IPS-20b (cell line): ENCODE results near the gene ITPR3.

Source experiments
- H3K27ac ChIP-seq: one replicate; pipeline ENCODE4 v1.5.1; 2013; ENCODE audit warnings: low read length
- H3K27me3 ChIP-seq: 2 replicates; pipeline ENCODE4 v1.6.1; 2013; ENCODE audit warnings: mild to moderate bottlenecking, low read length, inconsistent platforms; ENCODE audit not compliant: insufficient read depth
- H3K36me3 ChIP-seq: 2 replicates; pipeline ENCODE4 v1.6.1; 2013; ENCODE audit warnings: low read depth, mild to moderate bottlenecking, inconsistent platforms, low read length, moderate library complexity; ENCODE audit not compliant: insufficient read depth
- H3K4me1 ChIP-seq: 2 replicates; pipeline ENCODE4 v1.6.1; 2013; ENCODE audit warnings: mild to moderate bottlenecking, control low read depth, inconsistent platforms, low read length, moderate library complexity; ENCODE audit not compliant: insufficient read depth
- H3K4me3 ChIP-seq: 2 replicates; pipeline ENCODE4 v1.5.1; 2013; ENCODE audit warnings: mild to moderate bottlenecking, low read length, inconsistent platforms
- H3K9ac ChIP-seq: 2 replicates; pipeline ENCODE4 v1.6.1; 2013; ENCODE audit warnings: low read depth, mild to moderate bottlenecking, inconsistent platforms, low read length, moderate library complexity
- H3K9me3 ChIP-seq: 2 replicates; pipeline ENCODE4 v1.6.1; 2013; ENCODE audit warnings: mild to moderate bottlenecking, low read depth, low read length, inconsistent platforms; ENCODE audit not compliant: insufficient read depth

ITPR3 gene

DNA sequence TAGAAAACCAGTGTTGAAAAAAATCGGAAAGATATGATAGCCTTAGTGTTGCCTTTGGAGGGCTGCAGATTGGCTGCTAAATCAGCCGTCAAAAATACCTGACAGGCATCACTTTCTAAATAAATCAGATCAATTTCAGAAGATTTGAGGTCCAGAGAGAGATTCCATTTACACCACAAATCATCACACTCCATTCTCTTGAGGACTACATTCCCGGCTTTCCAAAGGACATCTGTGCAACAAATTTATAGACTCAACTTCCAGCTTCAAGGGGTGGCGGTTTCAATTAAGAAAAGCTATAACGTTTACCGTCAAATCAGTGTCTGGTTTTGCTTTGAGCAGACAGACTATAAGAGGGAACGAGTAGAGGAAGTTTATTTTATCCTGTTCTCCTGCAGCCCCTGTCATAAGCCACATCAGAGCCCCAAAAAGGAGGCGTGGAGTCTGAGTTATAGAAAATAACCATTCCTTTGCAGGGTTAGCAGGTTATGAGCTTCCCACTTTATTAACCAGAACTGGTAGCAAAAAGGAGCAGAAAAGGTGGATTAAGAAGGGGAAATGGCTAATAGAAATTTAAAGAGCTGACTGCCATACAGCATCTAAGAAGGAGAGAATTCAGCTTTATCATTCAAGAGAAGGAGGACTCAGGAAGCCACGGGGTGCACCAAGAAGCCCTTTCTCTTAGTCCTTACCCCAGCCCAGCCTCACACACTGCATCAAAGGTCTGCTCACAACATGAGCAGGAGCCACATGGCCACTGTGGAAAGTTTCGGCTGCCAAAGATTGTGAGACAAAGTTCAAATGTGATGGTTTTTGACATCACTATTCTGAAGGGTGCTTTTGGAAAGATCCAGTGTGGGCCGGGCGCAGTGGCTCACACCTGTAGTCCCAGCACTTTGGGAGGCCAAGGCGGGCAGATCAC is 103.2 kb downstream of the ITPR3 start:
- H3K27ac ChIP-seq: no peak overlapping the region
- no peak overlapping the region for H3K9ac ChIP-seq
- no peak overlapping the region for H3K4me3 ChIP-seq
- H3K9me3 ChIP-seq: no peaks in the 10 kb centered on the region
- peaks cover 9% of the 10 kb centered on the region; the same call in 1 of the 2 replicates for H3K4me1 ChIP-seq
- no peaks in the 10 kb centered on the region for H3K36me3 ChIP-seq
- H3K27me3 ChIP-seq: no peaks in the 10 kb centered on the region

DNA sequence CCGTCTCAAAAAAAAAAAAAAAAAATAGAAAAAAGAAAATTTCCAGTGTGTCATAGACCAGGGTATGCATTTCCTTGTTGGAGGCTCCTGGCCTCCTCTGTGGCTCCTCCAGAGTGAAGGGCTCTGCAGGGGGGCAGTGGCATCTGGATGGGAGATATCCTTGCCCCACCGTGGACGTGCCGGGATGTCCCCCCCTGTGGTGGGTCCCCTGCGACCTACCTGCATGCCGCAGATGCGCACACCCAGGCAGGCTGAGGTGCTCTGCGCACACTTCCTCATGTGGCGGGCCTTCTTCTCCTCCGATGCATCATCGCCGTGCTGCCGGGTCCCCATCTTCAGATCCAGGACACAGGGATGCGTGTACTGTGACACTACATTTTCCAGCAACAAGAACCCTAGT is 104.1 kb downstream of the ITPR3 start:
- Histone ChIP-seq H3K9me3 (no peaks in the 10 kb centered on the region), H3K4me3 (no peak overlapping the region), H3K9ac (no peak overlapping the region), H3K27me3 (no peaks in the 10 kb centered on the region), H3K36me3 (no peaks in the 10 kb centered on the region), H3K27ac (no peak overlapping the region), H3K4me1 (peaks cover 9% of the 10 kb centered on the region; the same call in 1 of the 2 replicates)

- Histone ChIP-seq H3K4me3 (no peak overlapping the region), H3K4me1 (peaks cover 9% of the 10 kb centered on the region; the same call in 1 of the 2 replicates), H3K9ac (no peak overlapping the region), H3K27me3 (no peaks in the 10 kb centered on the region), H3K9me3 (no peaks in the 10 kb centered on the region), H3K27ac (no peak overlapping the region), H3K36me3 (no peaks in the 10 kb centered on the region)
These were observed 105.0 kb downstream of the ITPR3 start for GRCh38 chr6:33725891-33726673.

DNA sequence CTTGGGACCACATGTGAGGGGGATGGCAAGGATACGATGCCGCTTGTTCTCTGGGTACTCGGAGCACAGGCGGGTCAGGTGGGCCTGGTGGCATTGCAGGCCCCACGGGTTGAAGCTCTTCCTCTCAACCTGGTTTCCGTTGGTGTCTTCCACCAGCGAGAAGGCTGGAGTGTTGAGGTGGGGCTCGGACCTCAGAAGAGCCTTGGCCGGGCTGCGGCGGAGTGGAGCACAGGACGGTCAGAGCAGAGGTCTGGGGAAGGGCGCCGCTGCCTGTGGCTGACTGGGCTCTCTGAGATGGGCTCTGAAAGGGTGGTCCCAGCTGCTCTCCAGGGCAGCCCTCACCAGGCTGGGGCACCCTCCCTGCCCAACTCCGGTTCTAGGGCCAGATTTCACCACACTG is 105.6 kb downstream of the ITPR3 start:
- Histone ChIP-seq H3K4me3 (no peak overlapping the region), H3K9me3 (no peaks in the 10 kb centered on the region), H3K4me1 (peaks cover 9% of the 10 kb centered on the region; the same call in 1 of the 2 replicates), H3K27ac (no peak overlapping the region), H3K9ac (no peak overlapping the region), H3K36me3 (no peaks in the 10 kb centered on the region), H3K27me3 (no peaks in the 10 kb centered on the region)

DNA sequence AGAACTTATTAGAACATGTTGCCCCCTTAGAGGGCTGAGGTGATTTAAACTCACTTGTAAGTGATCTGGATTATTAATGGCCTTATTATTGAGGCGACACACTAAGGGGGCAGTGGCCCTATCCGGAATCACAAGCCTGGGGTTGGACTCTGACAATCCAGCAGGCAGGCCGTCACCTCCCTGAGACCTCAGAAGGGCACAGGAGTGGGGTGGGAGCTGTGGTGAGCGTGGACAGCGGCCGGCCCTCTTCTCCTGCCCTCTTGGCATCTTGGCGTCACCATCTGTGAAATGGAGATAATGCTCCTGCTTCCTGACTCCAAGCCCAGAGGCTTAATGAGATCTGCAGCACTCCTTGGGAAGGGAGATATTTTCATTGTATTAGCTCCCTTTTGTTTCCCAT is 106.0 kb downstream of the ITPR3 start:
- Histone ChIP-seq H3K27ac (no peak overlapping the region), H3K9ac (no peak overlapping the region), H3K4me1 (peaks cover 9% of the 10 kb centered on the region; the same call in 1 of the 2 replicates), H3K36me3 (no peaks in the 10 kb centered on the region), H3K27me3 (no peaks in the 10 kb centered on the region), H3K4me3 (no peak overlapping the region), H3K9me3 (no peaks in the 10 kb centered on the region)

GRCh38 chr6:33727932-33728331 is 106.8 kb downstream of the ITPR3 start:
- H3K9me3 ChIP-seq: no peaks in the 10 kb centered on the region
- H3K9ac ChIP-seq: no peak overlapping the region
- no peaks in the 10 kb centered on the region for H3K36me3 ChIP-seq
- peaks cover 9% of the 10 kb centered on the region; the same call in 1 of the 2 replicates for H3K4me1 ChIP-seq
- no peak overlapping the region for H3K27ac ChIP-seq
- H3K4me3 ChIP-seq: no peak overlapping the region
- no peaks in the 10 kb centered on the region for H3K27me3 ChIP-seq

- H3K27ac ChIP-seq: no peak overlapping the region
- H3K36me3 ChIP-seq: no peaks in the 10 kb centered on the region
- no peaks in the 10 kb centered on the region for H3K9me3 ChIP-seq
- no peak overlapping the region for H3K4me3 ChIP-seq
- H3K4me1 ChIP-seq: peaks cover 9% of the 10 kb centered on the region; the same call in 1 of the 2 replicates
- no peaks in the 10 kb centered on the region for H3K27me3 ChIP-seq
- no peak overlapping the region for H3K9ac ChIP-seq
These were observed 107.3 kb downstream of the ITPR3 start for GRCh38 chr6:33728438-33728837.

GRCh38 chr6:33729059-33729458 is 107.9 kb downstream of the ITPR3 start:
- H3K9ac ChIP-seq: no peak overlapping the region
- no peaks in the 10 kb centered on the region for H3K36me3 ChIP-seq
- H3K4me1 ChIP-seq: peaks cover 7% of the 10 kb centered on the region; the same call in 1 of the 2 replicates
- H3K27me3 ChIP-seq: no peaks in the 10 kb centered on the region
- H3K9me3 ChIP-seq: no peaks in the 10 kb centered on the region
- H3K27ac ChIP-seq: no peak overlapping the region
- H3K4me3 ChIP-seq: no peak overlapping the region

DNA sequence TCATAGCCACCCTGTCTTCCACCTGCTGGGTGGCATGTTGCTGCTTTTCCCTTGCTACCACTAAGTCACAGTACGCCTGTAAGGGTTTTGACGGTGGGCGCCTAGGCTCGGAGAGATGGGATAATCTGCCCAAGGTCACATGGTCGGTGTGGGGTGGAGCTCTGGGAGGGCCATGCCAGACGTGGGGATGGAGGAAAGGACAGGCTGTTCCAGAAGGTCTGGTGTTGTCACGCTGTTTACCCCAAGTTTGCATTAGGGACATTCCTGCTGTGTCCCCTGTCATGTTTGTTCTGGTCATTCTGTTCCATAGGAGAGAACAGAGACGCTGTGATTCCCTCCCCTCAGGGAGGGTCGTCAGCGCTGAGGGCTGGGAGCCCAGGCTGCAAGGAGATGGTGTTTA is 109.5 kb downstream of the ITPR3 start:
- no peak overlapping the region for H3K27ac ChIP-seq
- no peak overlapping the region for H3K4me3 ChIP-seq
- H3K27me3 ChIP-seq: no peaks in the 10 kb centered on the region
- no peak overlapping the region for H3K9ac ChIP-seq
- 0 out of 2 replicates have a peak, but pooled peaks cover 3% of the 10 kb centered on the region for H3K4me1 ChIP-seq
- no peaks in the 10 kb centered on the region for H3K36me3 ChIP-seq
- no peaks in the 10 kb centered on the region for H3K9me3 ChIP-seq

DNA sequence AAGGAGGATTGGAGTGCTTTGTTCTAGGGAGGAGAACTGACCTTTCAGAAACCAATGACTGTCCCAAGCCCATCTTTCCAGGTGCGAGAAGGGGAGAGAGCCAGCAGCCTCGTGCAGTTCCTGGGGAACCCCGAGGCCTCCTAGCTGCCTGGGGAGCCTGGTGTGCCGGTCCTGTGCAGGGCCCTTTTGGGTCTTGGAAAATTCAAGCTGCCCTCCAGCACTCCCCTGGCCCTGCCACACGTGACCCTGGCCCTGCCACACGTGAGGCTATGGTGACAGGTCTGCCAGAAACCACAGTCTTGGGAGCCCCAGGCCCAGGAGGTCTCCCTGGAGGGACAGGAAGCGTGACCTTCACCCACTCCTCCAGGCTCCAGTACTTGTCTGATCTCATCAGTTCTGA is 109.9 kb downstream of the ITPR3 start:
- H3K36me3 ChIP-seq: no peaks in the 10 kb centered on the region
- H3K4me3 ChIP-seq: no peak overlapping the region
- H3K4me1 ChIP-seq: 0 out of 2 replicates have a peak, but pooled peaks cover 3% of the 10 kb centered on the region
- no peaks in the 10 kb centered on the region for H3K27me3 ChIP-seq
- no peak overlapping the region for H3K27ac ChIP-seq
- H3K9me3 ChIP-seq: no peaks in the 10 kb centered on the region
- no peak overlapping the region for H3K9ac ChIP-seq

DNA sequence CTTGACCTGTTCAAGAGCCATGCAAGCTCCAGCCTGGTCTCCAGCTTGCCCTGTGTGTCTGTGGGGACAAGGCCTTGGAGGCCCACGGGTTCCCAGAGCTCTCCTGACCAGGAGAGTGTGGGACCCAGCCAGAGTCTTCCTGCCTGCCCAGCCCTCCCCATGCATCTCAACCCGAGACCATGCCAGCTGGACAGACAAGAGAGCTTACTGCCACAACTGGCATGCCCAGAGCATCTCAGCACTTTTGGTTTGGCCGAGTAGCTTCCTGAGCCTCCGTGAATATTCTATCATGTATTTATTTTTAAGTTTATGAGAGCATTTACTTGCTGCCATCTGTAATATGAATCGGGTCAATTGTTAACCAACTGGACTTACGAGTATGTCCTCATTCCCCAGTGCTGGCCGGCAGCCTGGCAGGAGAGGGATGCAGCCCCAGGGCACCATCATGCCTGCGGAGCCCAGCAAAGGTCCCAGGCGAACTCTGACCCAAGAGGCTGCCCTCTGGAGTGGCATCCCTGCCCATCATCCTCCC is 110.7 kb downstream of the ITPR3 start:
- Histone ChIP-seq H3K9me3 (no peaks in the 10 kb centered on the region), H3K36me3 (no peaks in the 10 kb centered on the region), H3K9ac (no peak overlapping the region), H3K27ac (no peak overlapping the region), H3K4me1 (0 out of 2 replicates have a peak, but pooled peaks cover 3% of the 10 kb centered on the region), H3K4me3 (no peak overlapping the region), H3K27me3 (no peaks in the 10 kb centered on the region)
